ENCODE data around the gene TMEM128.

DNA sequence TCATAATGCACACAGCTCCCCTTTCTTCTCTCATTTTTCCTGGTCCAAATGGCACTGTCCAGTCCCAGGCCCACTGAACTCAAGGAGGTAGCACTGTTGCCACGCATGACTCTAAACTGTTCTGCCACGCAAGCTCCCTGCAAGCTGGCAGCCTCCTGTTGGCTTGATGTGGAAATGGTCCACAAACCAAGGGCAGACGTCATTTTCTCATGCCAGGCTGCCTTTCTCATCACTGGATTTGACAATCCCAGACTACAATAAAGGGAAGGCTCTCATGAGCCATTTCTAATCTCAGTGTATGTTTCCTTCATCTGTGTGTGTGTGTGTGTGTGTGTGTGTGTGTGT is 43.6 kb downstream of the TMEM128 start:
- TF ChIP-seq, protein P1, sequence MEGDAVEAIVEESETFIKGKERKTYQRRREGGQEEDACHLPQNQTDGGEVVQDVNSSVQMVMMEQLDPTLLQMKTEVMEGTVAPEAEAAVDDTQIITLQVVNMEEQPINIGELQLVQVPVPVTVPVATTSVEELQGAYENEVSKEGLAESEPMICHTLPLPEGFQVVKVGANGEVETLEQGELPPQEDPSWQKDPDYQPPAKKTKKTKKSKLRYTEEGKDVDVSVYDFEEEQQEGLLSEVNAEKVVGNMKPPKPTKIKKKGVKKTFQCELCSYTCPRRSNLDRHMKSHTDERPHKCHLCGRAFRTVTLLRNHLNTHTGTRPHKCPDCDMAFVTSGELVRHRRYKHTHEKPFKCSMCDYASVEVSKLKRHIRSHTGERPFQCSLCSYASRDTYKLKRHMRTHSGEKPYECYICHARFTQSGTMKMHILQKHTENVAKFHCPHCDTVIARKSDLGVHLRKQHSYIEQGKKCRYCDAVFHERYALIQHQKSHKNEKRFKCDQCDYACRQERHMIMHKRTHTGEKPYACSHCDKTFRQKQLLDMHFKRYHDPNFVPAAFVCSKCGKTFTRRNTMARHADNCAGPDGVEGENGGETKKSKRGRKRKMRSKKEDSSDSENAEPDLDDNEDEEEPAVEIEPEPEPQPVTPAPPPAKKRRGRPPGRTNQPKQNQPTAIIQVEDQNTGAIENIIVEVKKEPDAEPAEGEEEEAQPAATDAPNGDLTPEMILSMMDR (IDR thresholded peaks at IDR 0.05; ENCODE audit: poor library complexity) = no peak
- TF ChIP-seq EZH2phosphoT487 (IDR thresholded peaks at IDR 0.05; ENCODE audit: low read depth, severe bottlenecking, unreplicated experiment) = no peak
- no peak for TF ChIP-seq EZH2 (IDR thresholded peaks at IDR 0.05; ENCODE audit: borderline replicate concordance)
